ENCODE data around the gene CPEB1.
"Not testable (repeated sequence)": the region's sequence is repeated elsewhere in the genome, so short reads cannot be mapped to it uniquely, and the experiment has no call there.

Gene CPEB1

DNA sequence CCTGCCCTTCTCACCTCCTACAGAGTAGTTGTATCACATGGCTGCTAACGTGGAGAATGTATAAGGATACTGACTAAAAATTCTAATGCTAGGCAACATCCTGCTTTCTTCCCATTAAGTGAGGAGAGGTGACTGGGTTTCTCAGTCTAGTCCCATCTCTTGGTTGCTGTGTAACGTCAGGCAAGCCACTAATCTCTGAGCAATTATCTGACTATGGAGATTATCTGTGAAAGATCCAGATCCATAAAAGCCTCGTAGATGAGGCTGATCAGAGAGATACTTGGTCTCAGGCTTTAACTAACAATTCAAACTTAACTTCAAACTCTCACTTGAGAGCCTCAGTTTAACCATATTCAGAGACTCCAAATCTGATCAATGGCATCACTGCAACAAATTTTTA, 102.2 kb downstream of the CPEB1 start:
- no peak for DNase-seq (ENCODE audit: low read depth)

DNA sequence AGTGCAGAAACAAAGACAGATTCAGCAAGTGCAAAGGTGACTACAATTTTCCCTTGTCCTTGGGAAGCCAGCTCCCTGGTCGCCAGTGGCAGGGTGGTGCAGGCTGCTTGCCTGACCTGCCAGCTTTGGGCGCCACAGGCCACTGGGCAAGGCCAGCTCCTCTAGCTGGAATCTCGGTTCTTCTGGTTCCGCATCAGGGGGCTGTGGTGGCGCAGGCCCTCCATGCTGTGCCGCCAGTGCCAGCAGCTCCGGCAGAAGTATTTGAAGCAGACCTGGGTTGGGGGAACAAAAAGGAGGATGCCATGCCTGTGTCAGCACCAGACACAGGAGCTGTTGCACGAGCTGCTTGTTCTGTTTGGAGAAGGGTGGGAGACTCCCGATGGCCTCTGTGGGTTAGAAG, 102.7 kb downstream of the CPEB1 start:
- no peak for DNase-seq (ENCODE audit: low read depth)

GRCh38 chr15:82543160-82543559, 104.0 kb downstream of the CPEB1 start:
- DNase-seq (ENCODE audit: low read depth), result peak; percentile 57

- no peak for DNase-seq (ENCODE audit: low read depth)
These were observed 106.2 kb downstream of the CPEB1 start for GRCh38 chr15:82540984-82541431.

- DNase-seq (ENCODE audit: low read depth), result peak; percentile 72
These were observed 106.8 kb downstream of the CPEB1 start, which contains the start of gene RPS17 for GRCh38 chr15:82540055-82540983. Gene RPS17 (minus strand): TSS chr15:82540457. CDS start chr15:82540428, 29 bp downstream.

GRCh38 chr15:82539691-82540054, 107.5 kb downstream of the CPEB1 start:
- DNase-seq (ENCODE audit: low read depth), result no peak

- no peak for DNase-seq (ENCODE audit: low read depth)
These were observed 108.0 kb downstream of the CPEB1 start for GRCh38 chr15:82538961-82539690.

DNA sequence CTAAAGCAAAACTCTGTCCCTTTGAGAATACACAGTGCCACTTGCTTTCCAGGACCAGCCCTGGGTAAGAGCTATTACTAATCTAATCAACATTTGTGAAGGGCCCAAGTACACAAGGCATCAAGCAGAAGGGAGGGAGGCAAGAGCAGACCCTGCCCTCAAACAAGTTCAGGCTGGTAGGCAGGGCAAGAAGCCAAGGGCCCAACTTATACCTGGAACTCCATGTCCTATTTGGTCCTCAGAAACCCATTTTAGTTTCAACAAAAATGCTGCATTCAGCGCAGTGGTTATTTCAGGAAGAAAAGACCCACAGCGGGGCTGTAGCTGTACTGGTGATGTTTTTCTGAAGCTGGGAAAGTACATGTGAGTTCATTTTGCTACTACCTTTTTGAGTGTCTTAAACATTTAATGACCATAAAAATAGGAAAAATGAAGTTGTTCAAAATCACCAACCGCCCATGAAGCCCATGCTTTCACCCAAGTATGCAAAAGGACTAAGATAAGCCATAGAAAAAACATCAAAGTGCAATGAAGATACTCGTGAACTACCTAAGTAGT, 109.7 kb downstream of the CPEB1 start:
- DNase-seq (ENCODE audit: low read depth), result no peak

- no peak for DNase-seq (ENCODE audit: low read depth)
These were observed 110.5 kb downstream of the CPEB1 start for GRCh38 chr15:82536409-82537350.

GRCh38 chr15:82535566-82536408, 111.4 kb downstream of the CPEB1 start:
- DNase-seq (ENCODE audit: low read depth), result no peak

DNA sequence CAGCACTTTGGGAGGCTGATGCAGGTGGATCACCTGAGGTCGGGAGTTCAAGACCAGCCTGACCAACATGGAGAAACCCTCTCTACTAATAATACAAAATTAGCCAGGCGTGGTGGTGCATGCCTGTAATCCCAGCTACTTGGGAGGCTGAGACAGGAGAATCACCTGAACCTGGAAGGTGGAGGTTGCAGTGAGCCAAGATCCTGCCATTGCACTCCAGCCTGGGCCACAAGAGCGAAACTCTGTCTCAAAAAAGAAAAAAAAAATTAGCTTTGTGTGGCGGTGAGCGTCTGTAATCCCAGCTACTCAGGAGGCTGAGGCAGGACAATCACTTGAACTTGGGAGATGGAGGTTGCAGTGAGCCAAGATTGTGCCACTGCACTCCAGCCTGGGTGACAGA, 112.0 kb downstream of the CPEB1 start:
- not testable (repeated sequence) for DNase-seq (ENCODE audit: low read depth)

DNA sequence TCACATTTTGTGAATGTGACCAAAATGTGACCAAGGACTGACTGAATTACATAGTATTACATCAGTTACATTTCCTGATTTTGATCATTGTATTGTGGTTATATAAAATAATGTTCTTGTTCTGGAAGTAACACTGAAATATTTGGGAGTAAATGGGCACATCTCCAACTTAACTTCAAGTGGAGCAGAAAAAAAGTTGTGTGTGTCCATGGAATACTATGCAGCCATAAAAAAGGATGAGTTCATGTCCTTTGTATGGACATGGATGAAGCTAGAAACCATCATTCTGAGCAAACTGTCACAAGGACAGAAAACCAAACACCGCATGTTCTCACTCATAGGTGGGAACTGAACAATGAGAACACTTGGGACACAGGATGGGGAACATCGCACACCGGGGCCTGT, 112.7 kb downstream of the CPEB1 start:
- not testable (repeated sequence) for DNase-seq (ENCODE audit: low read depth)

DNA sequence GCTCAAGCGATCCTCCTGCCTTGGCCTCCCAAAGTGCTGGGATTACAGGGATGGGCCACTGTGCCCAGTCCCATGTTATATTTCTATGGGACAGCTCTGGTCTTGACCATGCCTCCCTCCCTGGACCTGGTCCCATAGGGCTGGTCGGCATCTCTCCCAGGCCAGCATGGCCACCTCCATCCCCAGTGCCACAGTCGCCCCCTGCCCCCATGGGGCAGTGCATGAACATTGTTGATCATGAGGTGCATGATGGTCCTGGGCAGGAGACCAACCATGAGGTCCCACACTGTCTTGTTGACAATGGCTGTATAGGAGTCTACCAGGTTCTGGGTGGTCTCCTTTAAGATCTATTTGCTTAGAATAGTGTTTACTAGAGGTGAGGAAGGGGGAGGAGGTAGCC, 113.4 kb downstream of the CPEB1 start:
- no peak for DNase-seq (ENCODE audit: low read depth)

DNA sequence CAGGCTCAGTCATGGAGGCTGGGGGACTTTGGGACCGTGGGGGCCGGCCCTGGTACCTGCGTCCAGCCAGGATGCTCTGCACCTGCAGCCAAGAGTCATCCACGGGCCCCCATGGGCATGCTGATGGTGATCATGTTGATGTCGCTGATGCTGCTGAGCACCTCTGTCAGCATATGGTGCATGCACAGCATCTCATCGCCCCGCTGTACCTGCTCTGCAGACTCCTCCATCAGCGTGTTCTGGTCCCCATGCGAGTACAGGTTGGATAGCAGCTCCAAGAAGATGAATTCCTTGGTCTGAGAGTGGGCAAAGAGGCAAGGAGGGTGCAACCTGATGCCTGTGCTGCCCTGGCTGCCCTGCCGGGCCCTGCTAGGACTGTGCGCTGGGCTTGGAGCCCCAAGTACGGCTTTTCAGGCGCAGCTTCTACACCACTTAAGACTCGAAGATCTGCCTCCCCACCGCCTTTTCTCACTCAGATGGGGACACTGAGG, 114.1 kb downstream of the CPEB1 start:
- no peak for DNase-seq (ENCODE audit: low read depth)

DNA sequence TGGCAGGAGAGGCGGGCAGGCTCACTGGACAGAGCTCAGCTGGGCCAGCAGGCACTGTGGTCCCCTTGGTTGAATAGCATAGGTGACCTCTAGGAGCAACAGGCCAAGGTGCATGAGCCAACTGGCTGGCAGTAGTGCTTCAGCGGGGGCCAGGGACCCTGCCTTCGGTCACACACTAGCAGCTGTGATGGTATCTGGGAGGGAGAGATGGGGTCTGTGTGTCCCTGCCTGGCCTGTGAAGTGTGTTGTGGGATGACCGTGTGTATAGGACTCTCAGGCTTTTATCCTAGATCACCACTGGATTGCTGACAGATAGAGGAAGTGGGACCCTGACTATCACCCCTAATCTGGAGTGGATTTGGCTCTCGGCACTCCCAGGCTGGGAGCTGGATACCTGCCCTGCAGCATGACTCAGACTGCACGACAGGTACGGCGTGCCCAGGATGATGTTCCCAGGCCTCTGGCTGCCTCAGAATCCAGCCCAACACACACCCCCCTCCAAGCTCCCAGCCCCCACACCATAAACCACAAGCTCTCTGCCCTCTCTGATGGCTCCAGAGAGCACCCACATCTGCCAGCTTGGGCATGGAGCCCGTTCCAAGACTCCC, 114.7 kb downstream of the CPEB1 start:
- no peak for DNase-seq (ENCODE audit: low read depth)

DNA sequence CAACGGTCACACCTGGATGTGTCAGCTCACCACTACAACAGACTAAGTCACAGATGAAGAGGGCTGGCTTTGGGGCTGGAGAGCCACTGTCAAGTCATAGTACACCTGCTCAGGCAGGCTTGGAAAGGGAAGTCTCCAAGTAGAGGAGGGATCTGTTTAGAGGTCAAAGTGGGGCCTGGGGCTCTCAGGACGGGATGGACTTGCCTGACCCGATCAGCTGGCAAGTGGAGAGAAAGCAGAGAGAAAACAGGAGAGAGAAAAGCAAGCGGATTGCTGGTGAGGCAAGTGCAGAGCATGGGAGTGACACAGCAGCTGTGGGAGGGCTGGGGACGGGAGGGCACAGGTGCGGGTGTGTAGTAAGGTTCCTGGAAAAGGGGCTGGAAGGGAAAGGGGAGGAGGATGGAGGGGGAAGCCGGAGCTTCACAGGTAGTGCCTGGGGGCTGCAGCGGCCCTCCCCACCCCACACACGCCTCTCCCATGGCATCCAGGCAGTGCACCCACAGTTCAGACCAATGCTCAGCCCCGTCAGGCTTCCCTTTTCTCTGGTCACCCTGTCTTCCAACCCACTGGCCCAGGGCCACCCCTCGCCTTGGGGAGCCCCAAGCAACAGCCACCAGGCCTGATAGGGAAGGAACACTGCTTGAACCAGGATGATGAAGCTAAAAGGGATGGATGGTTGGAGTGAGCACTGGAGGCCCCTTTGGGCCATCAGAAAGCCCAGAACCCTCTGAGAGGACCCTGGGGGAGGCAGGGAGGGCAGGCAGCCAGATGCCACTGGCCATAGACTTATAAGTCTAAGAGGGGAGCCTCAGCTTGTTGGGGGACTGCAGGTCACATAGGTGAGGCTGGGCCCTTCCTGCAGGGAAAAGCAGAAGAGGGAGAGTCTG, 115.4 kb downstream of the CPEB1 start:
- DNase-seq (ENCODE audit: low read depth), result no peak

DNA sequence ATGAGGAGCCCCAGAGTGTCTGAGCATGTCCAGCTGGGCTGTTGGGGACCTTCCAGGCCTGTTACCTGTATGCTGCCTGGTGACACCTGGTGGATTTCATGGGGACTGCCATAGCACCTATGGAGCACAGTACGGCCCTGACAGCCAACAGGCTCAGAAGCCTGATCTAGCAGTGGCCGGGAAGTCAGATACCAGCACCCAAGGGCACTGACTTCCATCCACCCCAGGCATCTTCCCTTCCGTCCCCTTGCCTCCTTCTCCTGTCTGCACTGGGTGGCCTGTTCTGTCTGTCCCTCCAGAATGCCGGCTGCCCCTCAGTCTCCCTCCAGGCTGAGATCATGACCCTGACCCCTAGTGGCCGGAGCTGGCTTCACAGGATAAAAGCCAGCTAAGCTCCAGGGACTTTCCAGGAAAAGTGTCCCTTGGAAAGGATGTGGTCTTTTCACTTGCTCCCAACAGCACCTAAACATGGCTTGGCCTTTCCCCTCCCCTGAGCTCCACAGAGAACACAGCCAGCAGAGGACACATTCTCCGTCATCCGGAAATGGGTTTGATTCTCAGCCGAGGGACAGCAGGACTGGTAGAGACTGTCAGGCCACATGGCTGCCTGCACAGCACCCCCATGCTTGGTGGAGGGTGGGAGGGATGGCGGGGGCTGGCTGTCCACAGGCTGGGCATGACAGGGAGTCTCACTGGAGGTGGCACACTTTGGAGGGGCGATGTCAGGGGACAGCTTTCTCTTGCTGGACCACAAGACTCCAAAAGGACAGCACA, 116.4 kb downstream of the CPEB1 start:
- DNase-seq (ENCODE audit: low read depth), result no peak

GRCh38 chr15:82530006-82530405, 117.2 kb downstream of the CPEB1 start:
- DNase-seq (ENCODE audit: low read depth), result no peak

Data from non-pigmented ciliary epithelial cell (primary cell).